Measurements from ENCODE around the gene GNG2.

Gene GNG2

GRCh38 chr14:51867741-51868140 is 7.3 kb downstream of the GNG2 start:
- TF ChIP-seq REST (IDR thresholded peaks at IDR 0.05; ENCODE audit: insufficient read depth in 1 of 2, low read depth in 2 of 2, low read length in 2 of 2) = no peak
- TF ChIP-seq TAF1 (IDR thresholded peaks at IDR 0.05; ENCODE audit: borderline replicate concordance, insufficient read depth, low read length) = no peak
- no peak for TF ChIP-seq POLR2AphosphoS5 (IDR thresholded peaks at IDR 0.05; ENCODE audit: low read depth, low read length)
- no peak for TF ChIP-seq FOXP2 (optimal IDR thresholded peaks at IDR 0.05; ENCODE audit: borderline replicate concordance, extremely low read depth, extremely low read length, insufficient read depth)
- no peak for TF ChIP-seq SIN3A (IDR thresholded peaks at IDR 0.05; ENCODE audit: borderline replicate concordance, insufficient read depth, low read length)

- no peak for TF ChIP-seq FOXP2 (optimal IDR thresholded peaks at IDR 0.05; ENCODE audit: borderline replicate concordance, extremely low read depth, extremely low read length, insufficient read depth)
- TF ChIP-seq TAF1 (IDR thresholded peaks at IDR 0.05; ENCODE audit: borderline replicate concordance, insufficient read depth, low read length) = no peak
- no peak for TF ChIP-seq REST (IDR thresholded peaks at IDR 0.05; ENCODE audit: insufficient read depth in 1 of 2, low read depth in 2 of 2, low read length in 2 of 2)
- no peak for TF ChIP-seq POLR2AphosphoS5 (IDR thresholded peaks at IDR 0.05; ENCODE audit: low read depth, low read length)
- no peak for TF ChIP-seq SIN3A (IDR thresholded peaks at IDR 0.05; ENCODE audit: borderline replicate concordance, insufficient read depth, low read length)
These were observed 8.0 kb downstream of the GNG2 start for GRCh38 chr14:51868405-51868804.

GRCh38 chr14:51869411-51870100 is 9.1 kb downstream of the GNG2 start:
- no peak for TF ChIP-seq POLR2AphosphoS5 (IDR thresholded peaks at IDR 0.05; ENCODE audit: low read depth, low read length)
- TF ChIP-seq FOXP2 (optimal IDR thresholded peaks at IDR 0.05; ENCODE audit: borderline replicate concordance, extremely low read depth, extremely low read length, insufficient read depth) = no peak
- no peak for TF ChIP-seq TAF1 (IDR thresholded peaks at IDR 0.05; ENCODE audit: borderline replicate concordance, insufficient read depth, low read length)
- TF ChIP-seq SIN3A (IDR thresholded peaks at IDR 0.05; ENCODE audit: borderline replicate concordance, insufficient read depth, low read length) = no peak
- no peak for TF ChIP-seq REST (IDR thresholded peaks at IDR 0.05; ENCODE audit: insufficient read depth in 1 of 2, low read depth in 2 of 2, low read length in 2 of 2)

GRCh38 chr14:51870606-51871005 is 10.2 kb downstream of the GNG2 start:
- TF ChIP-seq POLR2AphosphoS5 (IDR thresholded peaks at IDR 0.05; ENCODE audit: low read depth, low read length) (no peak), FOXP2 (optimal IDR thresholded peaks at IDR 0.05; ENCODE audit: borderline replicate concordance, extremely low read depth, extremely low read length, insufficient read depth) (no peak), REST (IDR thresholded peaks at IDR 0.05; ENCODE audit: insufficient read depth in 1 of 2, low read depth in 2 of 2, low read length in 2 of 2) (no peak), TAF1 (IDR thresholded peaks at IDR 0.05; ENCODE audit: borderline replicate concordance, insufficient read depth, low read length) (no peak), SIN3A (IDR thresholded peaks at IDR 0.05; ENCODE audit: borderline replicate concordance, insufficient read depth, low read length) (no peak)
